Activated CD4-positive, alpha-beta T cell treated with anti-CD3 and anti-CD28 coated beads, Interleukin-2, amount 10 ng/mL, durations not matched to agents 24 days and 14 days (primary cell): ENCODE measurements around the gene PRSS1. TPM values are rescaled to one million over a fixed set of nuclear protein-coding genes. Genes with fewer than 3 reads are reported as not detected.
"Not testable (repeated sequence)": the region's sequence is repeated elsewhere in the genome, so short reads cannot be mapped to it uniquely, and the experiment has no call there.

ENCODE experiments used
- DNase-seq: peaks from one replicate; pipeline ENCODE4 v3.0.0; 2022
- H3K27ac Mint-ChIP-seq: one replicate; pipeline ENCODE4 v1.8.0; 2022; ENCODE audit warnings: mild to moderate bottlenecking, mixed read lengths
- H3K27me3 Mint-ChIP-seq: one replicate; pipeline ENCODE4 v1.8.0; 2022; ENCODE audit warnings: mixed read lengths
- H3K36me3 Mint-ChIP-seq: one replicate; pipeline ENCODE4 v1.8.0; 2022; ENCODE audit warnings: low read depth, mild to moderate bottlenecking, mixed read lengths
- H3K4me1 Mint-ChIP-seq: one replicate; pipeline ENCODE4 v1.8.0; 2021; ENCODE audit warnings: mixed read lengths
- H3K4me3 Mint-ChIP-seq: one replicate; pipeline ENCODE4 v1.8.0; 2022; ENCODE audit warnings: mild to moderate bottlenecking, moderate library complexity, mixed read lengths
- H3K9me3 Mint-ChIP-seq: one replicate; pipeline ENCODE4 v1.8.0; 2021; ENCODE audit warnings: mixed read lengths
- intact Hi-C: fragments of 100-400 bp; cut with micrococcal nuclease; formaldehyde crosslinking; loops from one replicate; pipeline ENCODE4 v1.15.1; 2023
- total RNA-seq: library from RNA; stranded (reverse); gene quantifications from 2 replicates; pipeline ENCODE4 v1.2.3, GENCODE V29; 2022

PRSS1 gene
- total RNA-seq, 1 donor from 2014 or later: not detected

- intact Hi-C loops: no loop called here
- Mint-ChIP-seq H3K9me3 (no peaks in the 10 kb centered on the region), H3K4me1 (peaks cover 3% of the 10 kb centered on the region), H3K27me3 (peaks cover 4% of the 10 kb centered on the region), H3K27ac (no peak overlapping the region), H3K36me3 (no peaks in the 10 kb centered on the region), H3K4me3 (no peak overlapping the region)
- DNase-seq: no peak
Observed at GRCh38 chr7:142772673-142773072, 23.4 kb downstream of the PRSS1 start.

- H3K27me3 Mint-ChIP-seq: peaks cover 4% of the 10 kb centered on the region
- intact Hi-C loops: no loop called here
Observed at GRCh38 chr7:142773230-142773629, 24.0 kb downstream of the PRSS1 start.

GRCh38 chr7:142773937-142774744 is 24.9 kb downstream of the PRSS1 start:
- intact Hi-C loops: no loop called here
- no peaks in the 10 kb centered on the region for H3K9me3 Mint-ChIP-seq
- H3K4me3 Mint-ChIP-seq: no peak overlapping the region
- H3K36me3 Mint-ChIP-seq: no peaks in the 10 kb centered on the region
- peaks cover 2% of the 10 kb centered on the region for H3K27me3 Mint-ChIP-seq
- no peak for DNase-seq
- no peak overlapping the region for H3K27ac Mint-ChIP-seq
- peaks cover 8% of the 10 kb centered on the region for H3K4me1 Mint-ChIP-seq

More at GRCh38 chr7:142773230-142773629, 24.0 kb downstream of the PRSS1 start:
- Mint-ChIP-seq H3K36me3 (no peaks in the 10 kb centered on the region), H3K27ac (no peak overlapping the region), H3K4me1 (peaks cover 7% of the 10 kb centered on the region), H3K9me3 (no peaks in the 10 kb centered on the region), H3K4me3 (no peak overlapping the region)
- no peak for DNase-seq

GRCh38 chr7:142774826-142775225 is 25.6 kb downstream of the PRSS1 start:
- Mint-ChIP-seq H3K9me3 (no peaks in the 10 kb centered on the region), H3K36me3 (no peaks in the 10 kb centered on the region), H3K4me3 (no peak overlapping the region), H3K27me3 (peaks cover 2% of the 10 kb centered on the region), H3K27ac (no peak overlapping the region), H3K4me1 (peaks cover 8% of the 10 kb centered on the region)
- no peak for DNase-seq
- intact Hi-C loops: no loop called here

GRCh38 chr7:142775351-142776115 is 26.3 kb downstream of the PRSS1 start:
- H3K27ac Mint-ChIP-seq, DNase-seq, H3K4me1 Mint-ChIP-seq, intact Hi-C loops, H3K4me3 Mint-ChIP-seq, H3K36me3 Mint-ChIP-seq, H3K27me3 Mint-ChIP-seq, H3K9me3 Mint-ChIP-seq: not testable (repeated sequence)

- intact Hi-C loops: no loop called here
- Mint-ChIP-seq H3K9me3 (no peaks in the 10 kb centered on the region), H3K4me3 (no peak overlapping the region), H3K4me1 (peaks cover 5% of the 10 kb centered on the region), H3K27ac (no peak overlapping the region), H3K36me3 (no peaks in the 10 kb centered on the region), H3K27me3 (peaks cover 2% of the 10 kb centered on the region)
- DNase-seq: no peak
Observed at GRCh38 chr7:142776206-142776844, 27.1 kb downstream of the PRSS1 start.

GRCh38 chr7:142776845-142777225 is 27.6 kb downstream of the PRSS1 start:
- H3K36me3 Mint-ChIP-seq, H3K27ac Mint-ChIP-seq, DNase-seq, H3K4me3 Mint-ChIP-seq, intact Hi-C loops, H3K4me1 Mint-ChIP-seq, H3K27me3 Mint-ChIP-seq, H3K9me3 Mint-ChIP-seq: not testable (repeated sequence)

- Mint-ChIP-seq H3K27ac (no peak overlapping the region), H3K4me3 (no peak overlapping the region)
- DNase-seq: no peak
Observed at GRCh38 chr7:142777318-142777717, 28.0 kb downstream of the PRSS1 start.

GRCh38 chr7:142782922-142783900 is 33.9 kb downstream of the PRSS1 start:
- intact Hi-C loops: loop anchor here (1.0 kb wide), 3 partner anchors 71 to 151 kb away; no protein-coding TSS in a partner anchor
- Mint-ChIP-seq H3K4me1 (peaks cover 8% of the 10 kb centered on the region), H3K27me3 (no peaks in the 10 kb centered on the region), H3K36me3 (peaks cover 13% of the 10 kb centered on the region), H3K4me3 (peak overlapping the region; percentile 79), H3K27ac (peak overlapping the region; percentile 83), H3K9me3 (no peaks in the 10 kb centered on the region)
- peak; percentile 91 for DNase-seq

More at GRCh38 chr7:142777318-142777717, 28.0 kb downstream of the PRSS1 start:
- Mint-ChIP-seq H3K9me3 (no peaks in the 10 kb centered on the region), H3K36me3 (no peaks in the 10 kb centered on the region), H3K4me1 (peaks cover 5% of the 10 kb centered on the region), H3K27me3 (peaks cover 2% of the 10 kb centered on the region)
- intact Hi-C loops: no loop called here

GRCh38 chr7:142784096-142784495 is 34.8 kb downstream of the PRSS1 start:
- no peaks in the 10 kb centered on the region for H3K27me3 Mint-ChIP-seq
- DNase-seq: peak; percentile 56
- H3K4me1 Mint-ChIP-seq: peaks cover 6% of the 10 kb centered on the region
- H3K9me3 Mint-ChIP-seq: no peaks in the 10 kb centered on the region
- H3K4me3 Mint-ChIP-seq: no peak overlapping the region
- peaks cover 22% of the 10 kb centered on the region for H3K36me3 Mint-ChIP-seq
- H3K27ac Mint-ChIP-seq: peak overlapping the region; percentile 80
- intact Hi-C loops: loop anchor here (1.0 kb wide), 1 partner anchor 148 kb away; no protein-coding TSS in a partner anchor

GRCh38 chr7:142784716-142785115 is 35.4 kb downstream of the PRSS1 start:
- peak overlapping the region; percentile 91 for H3K27ac Mint-ChIP-seq
- no peaks in the 10 kb centered on the region for H3K27me3 Mint-ChIP-seq
- no peaks in the 10 kb centered on the region for H3K9me3 Mint-ChIP-seq
- peak overlapping the region; percentile 55 for H3K4me3 Mint-ChIP-seq
- peaks cover 6% of the 10 kb centered on the region for H3K4me1 Mint-ChIP-seq
- peaks cover 28% of the 10 kb centered on the region for H3K36me3 Mint-ChIP-seq
- intact Hi-C loops: loop anchor here (1.0 kb wide), 3 partner anchors 14 to 148 kb away; no protein-coding TSS in a partner anchor
- DNase-seq: peak; percentile 81

- peaks cover 6% of the 10 kb centered on the region for H3K4me1 Mint-ChIP-seq
- peaks cover 39% of the 10 kb centered on the region for H3K36me3 Mint-ChIP-seq
- no peaks in the 10 kb centered on the region for H3K27me3 Mint-ChIP-seq
- H3K9me3 Mint-ChIP-seq: no peaks in the 10 kb centered on the region
- peak overlapping the region; percentile 93 for H3K27ac Mint-ChIP-seq
- intact Hi-C loops: loop anchor here (1.0 kb wide), 2 partner anchors 12 to 23 kb away; no protein-coding TSS in a partner anchor
- peak overlapping the region; percentile 79 for H3K4me3 Mint-ChIP-seq
- peak; percentile 93 for DNase-seq
Observed at GRCh38 chr7:142785841-142786250, 36.6 kb downstream of the PRSS1 start.
